Prostate gland (tissue), 2 donors: ENCODE results near the gene TMEM8B.

Experiments
- POLR2A ChIP-seq: fragments of 450-650 bp; IDR thresholded peaks from one replicate; pipeline ENCODE4 v1.6.1; 2016; ENCODE audit warnings: antibody characterized with exemption, mild to moderate bottlenecking
- POLR2AphosphoS5 ChIP-seq: sonication (generic); formaldehyde crosslinking; IDR thresholded peaks from one replicate; pipeline ENCODE4 v1.6.1; 2017; ENCODE audit warnings: antibody characterized with exemption
- TF ChIP-seq, protein P1 (sequence below), 4 experiments: fragments of 200-600 bp in 2 of 4; fragments of 450-650 bp in 2 of 4; sonication (generic) in 2 of 4; IDR thresholded peaks; 1 replicate in 3 of 4; 2 replicates in 1 of 4; pipeline ENCODE4 v1.5.1; 2016 to 2019; ENCODE audit warnings: antibody characterized with exemption in 4 of 4, mild to moderate bottlenecking in 2 of 4, moderate library complexity in 2 of 4

DNA sequence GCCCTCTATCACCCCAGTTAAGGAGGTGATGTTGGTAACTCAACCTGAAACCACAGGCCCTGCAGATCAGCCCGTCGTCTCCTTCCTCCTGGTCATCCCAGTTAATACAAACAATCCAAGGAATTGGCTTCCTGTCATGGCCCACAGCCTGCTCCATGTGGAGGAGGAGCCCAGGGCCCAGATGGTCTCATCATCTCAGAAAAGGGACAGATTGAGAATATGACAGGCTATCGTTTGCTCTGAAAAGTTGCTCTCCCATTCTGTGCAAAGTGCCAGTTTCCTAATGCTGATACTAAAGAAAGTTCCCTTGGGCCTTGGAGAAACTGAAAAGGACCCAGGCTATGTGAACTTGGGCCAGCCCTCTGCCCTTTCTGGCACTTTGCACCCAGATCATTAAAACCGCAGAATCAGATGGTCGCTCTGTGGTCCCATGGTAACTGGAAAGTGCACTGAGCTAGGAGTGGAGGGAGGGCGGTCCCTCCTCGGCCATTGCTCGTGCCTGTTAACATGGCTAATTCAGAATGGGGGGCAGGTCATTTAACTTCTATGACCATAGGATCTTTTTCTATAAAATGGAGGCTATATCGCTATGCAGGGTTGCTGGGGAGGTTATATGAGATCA lies 79.6 kb downstream of the TMEM8B start:
- TF ChIP-seq, protein P1, sequence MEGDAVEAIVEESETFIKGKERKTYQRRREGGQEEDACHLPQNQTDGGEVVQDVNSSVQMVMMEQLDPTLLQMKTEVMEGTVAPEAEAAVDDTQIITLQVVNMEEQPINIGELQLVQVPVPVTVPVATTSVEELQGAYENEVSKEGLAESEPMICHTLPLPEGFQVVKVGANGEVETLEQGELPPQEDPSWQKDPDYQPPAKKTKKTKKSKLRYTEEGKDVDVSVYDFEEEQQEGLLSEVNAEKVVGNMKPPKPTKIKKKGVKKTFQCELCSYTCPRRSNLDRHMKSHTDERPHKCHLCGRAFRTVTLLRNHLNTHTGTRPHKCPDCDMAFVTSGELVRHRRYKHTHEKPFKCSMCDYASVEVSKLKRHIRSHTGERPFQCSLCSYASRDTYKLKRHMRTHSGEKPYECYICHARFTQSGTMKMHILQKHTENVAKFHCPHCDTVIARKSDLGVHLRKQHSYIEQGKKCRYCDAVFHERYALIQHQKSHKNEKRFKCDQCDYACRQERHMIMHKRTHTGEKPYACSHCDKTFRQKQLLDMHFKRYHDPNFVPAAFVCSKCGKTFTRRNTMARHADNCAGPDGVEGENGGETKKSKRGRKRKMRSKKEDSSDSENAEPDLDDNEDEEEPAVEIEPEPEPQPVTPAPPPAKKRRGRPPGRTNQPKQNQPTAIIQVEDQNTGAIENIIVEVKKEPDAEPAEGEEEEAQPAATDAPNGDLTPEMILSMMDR (IDR thresholded peaks at IDR 0.05): no peak
- TF ChIP-seq POLR2A: no peak
- TF ChIP-seq POLR2AphosphoS5: no peak
